Neural cell (in vitro differentiated cells): ENCODE measurements around the gene CFAP221. TPM values are rescaled to one million over a fixed set of nuclear protein-coding genes. Genes with fewer than 3 reads are reported as not detected.

ENCODE experiments used
- H2AFZ ChIP-seq: fragments of 200-600, 300-800 bp; sonication (generic), shearing (Covaris generic); 2 replicates; pipeline ENCODE4 v1.6.0; 2014; ENCODE audit warnings: low read depth, mild to moderate bottlenecking, antibody characterized with exemption, low read length, moderate library complexity
- H3F3A ChIP-seq: fragments of 200-600 bp; shearing (Covaris generic); 2 replicates; pipeline ENCODE4 v1.6.1; 2016; ENCODE audit warnings: mild to moderate bottlenecking, moderate library complexity, mixed read lengths, antibody characterized with exemption, low read length; ENCODE audit not compliant: insufficient read depth, poor library complexity, severe bottlenecking
- H3K27ac ChIP-seq: fragments of 200-600, 300-800 bp; sonication (generic), shearing (Covaris generic); 2 replicates; pipeline ENCODE4 v1.5.1; 2014; ENCODE audit warnings: mild to moderate bottlenecking, low read length, moderate library complexity
- H3K27me3 ChIP-seq: fragments of 300-800, 200-600 bp; sonication (generic), shearing (Covaris generic); 2 replicates; pipeline ENCODE4 v1.6.0; 2014; ENCODE audit warnings: mild to moderate bottlenecking, low read depth, low read length, moderate library complexity; ENCODE audit not compliant: insufficient read depth
- H3K36me3 ChIP-seq: fragments of 300-800, 200-600 bp; sonication (generic), shearing (Covaris generic); 2 replicates; pipeline ENCODE4 v1.5.1; 2014; ENCODE audit warnings: mild to moderate bottlenecking, antibody characterized with exemption, low read length, moderate library complexity; ENCODE audit not compliant: insufficient read depth
- H3K4me2 ChIP-seq: fragments of 300-800, 200-600 bp; sonication (generic), shearing (Covaris generic); 2 replicates; pipeline ENCODE4 v1.6.0; 2014; ENCODE audit warnings: mild to moderate bottlenecking, low read length
- H3K4me3 ChIP-seq: fragments of 300-800, 200-600 bp; sonication (generic), shearing (Covaris generic); 2 replicates; pipeline ENCODE4 v1.5.1; 2014; ENCODE audit warnings: mild to moderate bottlenecking, low read length, moderate library complexity
- H3K79me2 ChIP-seq: fragments of 200-600 bp; shearing (Covaris generic); replicated peaks from 2 replicates; pipeline ENCODE4 v1.6.0; 2014; ENCODE audit warnings: mild to moderate bottlenecking, low read length, moderate library complexity; ENCODE audit not compliant: insufficient read depth
- H3K9ac ChIP-seq: fragments of 300-800, 200-600 bp; sonication (generic), shearing (Covaris generic); 2 replicates; pipeline ENCODE4 v1.6.1; 2016; ENCODE audit warnings: mild to moderate bottlenecking, low read length, mixed read lengths
- H3K9me2 ChIP-seq: fragments of 200-600 bp; shearing (Covaris generic); 2 replicates; pipeline ENCODE4 v1.6.1; 2016; ENCODE audit warnings: mild to moderate bottlenecking, low read length, mixed read lengths; ENCODE audit not compliant: insufficient read depth
- H3K9me3 ChIP-seq: fragments of 200-600, 300-800 bp; sonication (generic), shearing (Covaris generic); 2 replicates; pipeline ENCODE4 v1.6.1; 2016; ENCODE audit warnings: mild to moderate bottlenecking, mixed run types, low read length, moderate library complexity, mixed read lengths
- H4K20me1 ChIP-seq: fragments of 200-600 bp; shearing (Covaris generic); 2 replicates; pipeline ENCODE4 v1.6.1; 2016; ENCODE audit warnings: mild to moderate bottlenecking, mixed run types; ENCODE audit not compliant: insufficient read depth
- EP300 ChIP-seq: fragments of 450-650 bp; conservative IDR thresholded peaks from 2 replicates; pipeline ENCODE4 v1.6.1; 2014; ENCODE audit warnings: antibody characterized with exemption, mild to moderate bottlenecking, moderate library complexity; ENCODE audit not compliant: poor library complexity, severe bottlenecking
- EZH2 ChIP-seq: fragments of 200-600, 300-800 bp; shearing (Covaris generic), sonication (generic); IDR thresholded peaks from 2 replicates; pipeline ENCODE4 v1.6.1; 2014; ENCODE audit warnings: antibody characterized with exemption, low read length, borderline replicate concordance, mild to moderate bottlenecking; ENCODE audit not compliant: insufficient read depth, poor library complexity, severe bottlenecking
- MXI1 ChIP-seq: fragments of 450-650 bp; conservative IDR thresholded peaks from 2 replicates; pipeline ENCODE4 v1.6.1; 2014; ENCODE audit warnings: antibody characterized with exemption, mild to moderate bottlenecking; ENCODE audit not compliant: poor library complexity, severe bottlenecking
- POLR2AphosphoS5 ChIP-seq: IDR thresholded peaks from 2 replicates; pipeline ENCODE4 v1.6.1; 2012
- RAD21 ChIP-seq: fragments of 450-650 bp; conservative IDR thresholded peaks from 2 replicates; pipeline ENCODE4 v1.6.1; 2014; ENCODE audit warnings: antibody characterized with exemption, mild to moderate bottlenecking, moderate library complexity
- SMC3 ChIP-seq: fragments of 450-650 bp; conservative IDR thresholded peaks from 2 replicates; pipeline ENCODE4 v1.6.1; 2014; ENCODE audit warnings: antibody characterized with exemption, mild to moderate bottlenecking, moderate library complexity; ENCODE audit not compliant: poor library complexity
- TAF1 ChIP-seq: IDR thresholded peaks from 2 replicates; pipeline ENCODE4 v1.6.1; 2012; ENCODE audit warnings: low read depth
- polyA plus RNA-seq: library from polyadenylated mRNA; depleted of rRNA; stranded (reverse); fragments of >200 nt; gene quantifications from 2 replicates; pipeline ENCODE4 v1.2.3, GENCODE V29; 2014
- TF ChIP-seq, protein P1 (sequence below): fragments of 450-650 bp; IDR thresholded peaks from 2 replicates; pipeline ENCODE4 v1.5.1; 2014; ENCODE audit warnings: antibody characterized with exemption, mild to moderate bottlenecking, moderate library complexity; ENCODE audit not compliant: poor library complexity, severe bottlenecking
- TF ChIP-seq, protein P2 (sequence below): IDR thresholded peaks from 2 replicates; pipeline ENCODE4 v1.6.1; 2012; ENCODE audit warnings: borderline replicate concordance

Gene CFAP221
- polyA plus RNA-seq, 1 donor from 2014 or later, result 7.0 TPM

DNA sequence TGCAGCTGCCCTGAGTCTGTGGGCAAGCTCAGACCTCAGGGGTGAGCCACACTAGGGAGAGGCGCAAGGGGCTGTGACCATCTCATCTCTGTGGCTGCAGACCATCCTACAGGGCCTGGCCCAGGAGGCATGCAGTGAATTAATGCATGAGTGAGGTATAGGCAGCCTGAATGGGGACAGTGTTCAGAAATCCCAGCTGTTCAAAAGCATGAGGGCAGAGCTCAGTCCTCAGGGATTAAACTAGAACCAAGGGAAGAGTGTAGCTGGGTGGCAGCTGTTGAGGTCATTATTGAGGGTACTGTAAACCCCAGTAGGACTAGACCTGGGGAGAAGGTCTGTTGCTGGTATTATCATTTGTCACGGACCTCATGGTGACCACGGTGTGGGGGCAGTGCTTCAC is 151.8 kb downstream of the CFAP221 start:
- H3K4me3 ChIP-seq, result no peak overlapping the region
- H3K27me3 ChIP-seq, result no peaks in the 10 kb centered on the region
- TF ChIP-seq, protein P1, sequence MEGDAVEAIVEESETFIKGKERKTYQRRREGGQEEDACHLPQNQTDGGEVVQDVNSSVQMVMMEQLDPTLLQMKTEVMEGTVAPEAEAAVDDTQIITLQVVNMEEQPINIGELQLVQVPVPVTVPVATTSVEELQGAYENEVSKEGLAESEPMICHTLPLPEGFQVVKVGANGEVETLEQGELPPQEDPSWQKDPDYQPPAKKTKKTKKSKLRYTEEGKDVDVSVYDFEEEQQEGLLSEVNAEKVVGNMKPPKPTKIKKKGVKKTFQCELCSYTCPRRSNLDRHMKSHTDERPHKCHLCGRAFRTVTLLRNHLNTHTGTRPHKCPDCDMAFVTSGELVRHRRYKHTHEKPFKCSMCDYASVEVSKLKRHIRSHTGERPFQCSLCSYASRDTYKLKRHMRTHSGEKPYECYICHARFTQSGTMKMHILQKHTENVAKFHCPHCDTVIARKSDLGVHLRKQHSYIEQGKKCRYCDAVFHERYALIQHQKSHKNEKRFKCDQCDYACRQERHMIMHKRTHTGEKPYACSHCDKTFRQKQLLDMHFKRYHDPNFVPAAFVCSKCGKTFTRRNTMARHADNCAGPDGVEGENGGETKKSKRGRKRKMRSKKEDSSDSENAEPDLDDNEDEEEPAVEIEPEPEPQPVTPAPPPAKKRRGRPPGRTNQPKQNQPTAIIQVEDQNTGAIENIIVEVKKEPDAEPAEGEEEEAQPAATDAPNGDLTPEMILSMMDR, result no peak
- TF ChIP-seq POLR2AphosphoS5 (no peak), EP300 (no peak), MXI1 (no peak), TAF1 (no peak), SMC3 (no peak), RAD21 (no peak), EZH2 (no peak)
- TF ChIP-seq, protein P2, sequence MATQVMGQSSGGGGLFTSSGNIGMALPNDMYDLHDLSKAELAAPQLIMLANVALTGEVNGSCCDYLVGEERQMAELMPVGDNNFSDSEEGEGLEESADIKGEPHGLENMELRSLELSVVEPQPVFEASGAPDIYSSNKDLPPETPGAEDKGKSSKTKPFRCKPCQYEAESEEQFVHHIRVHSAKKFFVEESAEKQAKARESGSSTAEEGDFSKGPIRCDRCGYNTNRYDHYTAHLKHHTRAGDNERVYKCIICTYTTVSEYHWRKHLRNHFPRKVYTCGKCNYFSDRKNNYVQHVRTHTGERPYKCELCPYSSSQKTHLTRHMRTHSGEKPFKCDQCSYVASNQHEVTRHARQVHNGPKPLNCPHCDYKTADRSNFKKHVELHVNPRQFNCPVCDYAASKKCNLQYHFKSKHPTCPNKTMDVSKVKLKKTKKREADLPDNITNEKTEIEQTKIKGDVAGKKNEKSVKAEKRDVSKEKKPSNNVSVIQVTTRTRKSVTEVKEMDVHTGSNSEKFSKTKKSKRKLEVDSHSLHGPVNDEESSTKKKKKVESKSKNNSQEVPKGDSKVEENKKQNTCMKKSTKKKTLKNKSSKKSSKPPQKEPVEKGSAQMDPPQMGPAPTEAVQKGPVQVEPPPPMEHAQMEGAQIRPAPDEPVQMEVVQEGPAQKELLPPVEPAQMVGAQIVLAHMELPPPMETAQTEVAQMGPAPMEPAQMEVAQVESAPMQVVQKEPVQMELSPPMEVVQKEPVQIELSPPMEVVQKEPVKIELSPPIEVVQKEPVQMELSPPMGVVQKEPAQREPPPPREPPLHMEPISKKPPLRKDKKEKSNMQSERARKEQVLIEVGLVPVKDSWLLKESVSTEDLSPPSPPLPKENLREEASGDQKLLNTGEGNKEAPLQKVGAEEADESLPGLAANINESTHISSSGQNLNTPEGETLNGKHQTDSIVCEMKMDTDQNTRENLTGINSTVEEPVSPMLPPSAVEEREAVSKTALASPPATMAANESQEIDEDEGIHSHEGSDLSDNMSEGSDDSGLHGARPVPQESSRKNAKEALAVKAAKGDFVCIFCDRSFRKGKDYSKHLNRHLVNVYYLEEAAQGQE, result no peak
- no peak overlapping the region for H3K4me2 ChIP-seq
- no peaks in the 10 kb centered on the region for H4K20me1 ChIP-seq
- no peak overlapping the region for H3K27ac ChIP-seq
- no peaks in the 10 kb centered on the region for H3K9me2 ChIP-seq
- H3K9ac ChIP-seq, result no peak overlapping the region
- no peaks in the 10 kb centered on the region for H3K79me2 ChIP-seq
- H3K9me3 ChIP-seq, result no peaks in the 10 kb centered on the region
- no peaks in the 10 kb centered on the region for H3F3A ChIP-seq
- no peaks in the 10 kb centered on the region for H3K36me3 ChIP-seq
- no peak overlapping the region for H2AFZ ChIP-seq

DNA sequence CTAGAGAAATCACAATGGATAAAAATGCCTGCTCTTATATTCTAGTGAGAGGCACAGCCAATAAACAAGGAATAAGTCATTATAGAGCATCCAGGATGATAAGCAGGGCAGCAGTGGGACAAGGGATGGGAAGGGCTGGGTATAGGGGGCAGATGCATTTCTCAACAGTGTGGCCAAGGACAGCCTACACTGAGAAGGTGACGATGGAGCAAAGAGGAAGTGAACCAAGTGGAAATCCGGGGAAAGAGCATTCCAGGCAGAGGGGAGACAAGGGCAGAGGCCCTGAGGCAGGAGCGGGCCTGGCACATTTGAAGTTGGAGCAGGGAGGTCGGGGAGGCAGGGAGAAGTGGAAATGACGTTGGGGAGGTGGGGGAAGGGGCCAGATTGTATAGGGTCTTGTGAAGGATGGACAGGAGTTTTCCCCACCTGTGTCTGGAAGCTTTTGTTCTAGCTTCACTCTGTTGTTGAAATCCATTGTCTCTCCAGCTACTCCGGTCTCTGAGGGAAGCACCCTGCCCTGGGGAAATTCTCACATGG is 152.3 kb downstream of the CFAP221 start:
- Histone ChIP-seq H3K36me3 (no peaks in the 10 kb centered on the region), H3F3A (no peaks in the 10 kb centered on the region), H2AFZ (no peak overlapping the region), H3K27me3 (no peaks in the 10 kb centered on the region), H3K9me3 (no peaks in the 10 kb centered on the region), H3K9ac (no peak overlapping the region), H3K79me2 (no peaks in the 10 kb centered on the region), H3K27ac (no peak overlapping the region), H3K9me2 (no peaks in the 10 kb centered on the region), H3K4me2 (no peak overlapping the region), H3K4me3 (no peak overlapping the region), H4K20me1 (no peaks in the 10 kb centered on the region)
- TF ChIP-seq EP300, result no peak
